ENCODE results near the gene MTHFS.

The MTHFS gene

DNA sequence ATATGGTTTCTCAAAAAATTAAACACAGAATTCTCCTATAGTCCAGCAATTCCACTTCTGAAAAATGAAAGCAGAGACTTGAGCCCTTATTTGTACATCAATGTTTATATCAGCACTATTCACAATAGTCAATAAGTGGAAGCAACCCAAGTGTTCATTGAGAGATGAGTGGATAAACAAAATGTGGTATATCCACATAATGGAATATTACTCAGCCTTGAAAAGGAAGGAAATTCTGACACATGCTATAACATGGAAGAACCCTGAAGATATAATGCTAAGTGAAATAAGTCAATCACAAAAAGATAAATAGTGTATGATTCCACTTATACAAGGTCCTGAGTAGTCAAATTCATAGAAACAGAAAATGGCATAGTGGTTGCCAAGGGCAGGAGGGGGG lies 76.6 kb downstream of the MTHFS start:
- TF ChIP-seq, protein P1, sequence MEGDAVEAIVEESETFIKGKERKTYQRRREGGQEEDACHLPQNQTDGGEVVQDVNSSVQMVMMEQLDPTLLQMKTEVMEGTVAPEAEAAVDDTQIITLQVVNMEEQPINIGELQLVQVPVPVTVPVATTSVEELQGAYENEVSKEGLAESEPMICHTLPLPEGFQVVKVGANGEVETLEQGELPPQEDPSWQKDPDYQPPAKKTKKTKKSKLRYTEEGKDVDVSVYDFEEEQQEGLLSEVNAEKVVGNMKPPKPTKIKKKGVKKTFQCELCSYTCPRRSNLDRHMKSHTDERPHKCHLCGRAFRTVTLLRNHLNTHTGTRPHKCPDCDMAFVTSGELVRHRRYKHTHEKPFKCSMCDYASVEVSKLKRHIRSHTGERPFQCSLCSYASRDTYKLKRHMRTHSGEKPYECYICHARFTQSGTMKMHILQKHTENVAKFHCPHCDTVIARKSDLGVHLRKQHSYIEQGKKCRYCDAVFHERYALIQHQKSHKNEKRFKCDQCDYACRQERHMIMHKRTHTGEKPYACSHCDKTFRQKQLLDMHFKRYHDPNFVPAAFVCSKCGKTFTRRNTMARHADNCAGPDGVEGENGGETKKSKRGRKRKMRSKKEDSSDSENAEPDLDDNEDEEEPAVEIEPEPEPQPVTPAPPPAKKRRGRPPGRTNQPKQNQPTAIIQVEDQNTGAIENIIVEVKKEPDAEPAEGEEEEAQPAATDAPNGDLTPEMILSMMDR (conservative IDR thresholded peaks at IDR 0.05; ENCODE audit: low read depth, low read length): no peak
- no peak for DNase-seq (ENCODE audit: low read depth)
- no peak overlapping the region for H3K4me3 ChIP-seq (ENCODE audit: low read depth, low read length)

- TF ChIP-seq, protein P1 (conservative IDR thresholded peaks at IDR 0.05; ENCODE audit: low read depth, low read length): no peak
- H3K4me3 ChIP-seq (ENCODE audit: low read depth, low read length): no peak overlapping the region
- no peak for DNase-seq (ENCODE audit: low read depth)
Observed at GRCh38 chr15:79816571-79816970, 80.2 kb downstream of the MTHFS start.

DNA sequence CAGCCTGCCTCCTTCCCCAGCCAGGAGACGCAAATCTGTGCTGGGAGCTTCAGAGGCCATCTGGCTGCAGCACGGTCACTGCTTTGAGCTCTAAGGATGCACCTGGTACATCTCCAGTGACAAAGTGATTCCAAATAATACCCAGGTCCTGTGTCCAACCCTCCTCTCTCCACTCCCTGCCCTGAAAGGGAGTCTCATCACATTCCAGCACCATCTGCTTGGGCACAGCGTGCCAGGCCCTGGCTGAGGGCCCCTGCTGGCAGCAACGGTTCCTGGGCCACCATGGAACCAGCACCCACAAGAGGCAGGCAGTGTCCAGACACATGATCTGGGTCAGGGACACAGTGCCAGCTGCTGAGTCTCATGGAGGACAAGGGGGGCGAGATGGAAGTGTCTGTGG lies 81.3 kb downstream of the MTHFS start:
- DNase-seq (ENCODE audit: low read depth): no peak
- H3K4me3 ChIP-seq (ENCODE audit: low read depth, low read length): no peak overlapping the region
- TF ChIP-seq, protein P1 (conservative IDR thresholded peaks at IDR 0.05; ENCODE audit: low read depth, low read length): no peak

- H3K4me3 ChIP-seq (ENCODE audit: low read depth, low read length): no peak overlapping the region
- TF ChIP-seq, protein P1 (conservative IDR thresholded peaks at IDR 0.05; ENCODE audit: low read depth, low read length): no peak
- DNase-seq (ENCODE audit: low read depth): no peak
Observed at GRCh38 chr15:79812541-79812940, 84.3 kb downstream of the MTHFS start.

- DNase-seq (ENCODE audit: low read depth): peak; percentile 60
Observed at GRCh38 chr15:79811406-79812405, 85.1 kb downstream of the MTHFS start.

GRCh38 chr15:79804838-79805237 lies 92.0 kb downstream of the MTHFS start:
- no peak overlapping the region for H3K4me3 ChIP-seq (ENCODE audit: low read depth, low read length)
- DNase-seq (ENCODE audit: low read depth): peak; percentile 13
- TF ChIP-seq, protein P1 (conservative IDR thresholded peaks at IDR 0.05; ENCODE audit: low read depth, low read length): no peak

More at GRCh38 chr15:79811406-79812405, 85.1 kb downstream of the MTHFS start:
- H3K4me3 ChIP-seq (ENCODE audit: low read depth, low read length): no peak overlapping the region
- TF ChIP-seq, protein P1 (conservative IDR thresholded peaks at IDR 0.05; ENCODE audit: low read depth, low read length): no peak

Data from choroid plexus epithelial cell (primary cell).